HepG2 (cell line): ENCODE measurements around the gene KAT6B. TPM values are rescaled to one million over a fixed set of nuclear protein-coding genes. Genes with fewer than 3 reads are reported as not detected.

Source experiments
- ATAC-seq: fragments of 200-7000 bp; cut with Tn5 transposase; 3 replicates; pipeline ENCODE4 v1.9.1; 2020; ENCODE audit warnings: mild to moderate bottlenecking, moderate library complexity
- BruUV-seq: library from RNA; stranded (reverse); fragments of 400-500 nt; replicated peaks from 2 replicates; lab custom pipeline; 2021; lab: Mats Ljungman, UMichigan
- CTCF ChIA-PET: fragments of 300-600 bp; formaldehyde crosslinking; extraction: SDS; loops from one replicate; lab custom pipeline; 2021; ENCODE audit warnings: low total read pairs, inconsistent platforms, low intra/inter-chr PET ratio; lab: Yijun Ruan, JAX
- POLR2A ChIA-PET: fragments of 350-600 bp; sonication (Branson Sonifier 250); formaldehyde crosslinking; loops from one replicate; lab custom pipeline; 2020; ENCODE audit warnings: antibody characterized with exemption, inconsistent platforms; lab: Yijun Ruan, JAX
- DNase-seq: peaks from one replicate; pipeline ENCODE4 v3.0.0-alpha.2; 2015; ENCODE audit warnings: low spot score
- FAIRE-seq: peaks from 3 replicates; lab custom pipeline; 2011; peaks lifted over from hg19 to GRCh38; lab: Jason Lieb, UNC
- H2AFZ ChIP-seq: one replicate; pipeline ENCODE4 v1.6.1; 2011; ENCODE audit warnings: low read length, inconsistent platforms
- H3K27ac ChIP-seq: fragments of 300-600 bp; 3 replicates; pipeline ENCODE4 v1.8.0; 2011; ENCODE audit warnings: mixed run types, mild to moderate bottlenecking, mixed read lengths, low read length, inconsistent platforms; ENCODE audit not compliant: insufficient read depth; ENCODE audit errors: extremely low read length
- H3K27me3 ChIP-seq, 2 experiments: fragments of 200-600 bp in 1 of 2; 2 replicates in 1 of 2; 3 replicates in 1 of 2; pipeline versions ENCODE4 v1.6.0 to v1.8.0; 2011; ENCODE audit warnings: low read length in 2 of 2, mild to moderate bottlenecking in 2 of 2, moderate library complexity in 2 of 2, inconsistent platforms in 1 of 2; ENCODE audit not compliant: insufficient read depth in 2 of 2, control insufficient read depth in 1 of 2
- H3K36me3 ChIP-seq, 2 experiments: fragments of 200-600 bp in 1 of 2; replicated peaks in 1 of 2; 2 replicates in 1 of 2; 3 replicates in 1 of 2; pipeline versions ENCODE4 v1.5.1 to v1.8.0; 2011; ENCODE audit warnings: low read length in 2 of 2, inconsistent platforms in 1 of 2; ENCODE audit not compliant: insufficient read depth in 2 of 2, control insufficient read depth in 1 of 2
- H3K4me1 ChIP-seq: 2 replicates; pipeline ENCODE4 v1.5.1; 2012; ENCODE audit warnings: low read length, inconsistent platforms; ENCODE audit not compliant: insufficient read depth
- H3K4me2 ChIP-seq: 2 replicates; pipeline ENCODE4 v1.6.0; 2011; ENCODE audit warnings: low read depth, low read length, inconsistent platforms
- H3K4me3 ChIP-seq, 3 experiments: fragments of 200-600 bp in 1 of 3; sonication (generic), shearing (Covaris generic) in 1 of 3; replicated peaks in 1 of 3; 2 replicates each; pipeline ENCODE4 v1.5.1; 2011 to 2016; ENCODE audit warnings: low read length in 3 of 3, inconsistent platforms in 2 of 3, low read depth in 2 of 3, mild to moderate bottlenecking in 2 of 3, control low read depth in 1 of 3, mixed read lengths in 1 of 3; ENCODE audit not compliant: insufficient read depth in 1 of 3
- H3K79me2 ChIP-seq: one replicate; pipeline ENCODE4 v1.6.1; 2011; ENCODE audit warnings: low read length, inconsistent platforms; ENCODE audit not compliant: insufficient read depth
- H3K9ac ChIP-seq: 2 replicates; pipeline ENCODE4 v1.6.0; 2011; ENCODE audit warnings: mild to moderate bottlenecking, low read depth, low read length, inconsistent platforms; ENCODE audit not compliant: insufficient read depth
- H3K9me3 ChIP-seq: 2 replicates; pipeline ENCODE4 v1.5.1; 2012; ENCODE audit warnings: mild to moderate bottlenecking, low read length
- H4K20me1 ChIP-seq: 2 replicates; pipeline ENCODE4 v1.6.0; 2011; ENCODE audit warnings: inconsistent platforms, mild to moderate bottlenecking, low read length, moderate library complexity; ENCODE audit not compliant: insufficient read depth
- CCAR2 ChIP-seq: fragments of 200-400 bp; formaldehyde crosslinking; optimal IDR thresholded peaks from 2 replicates; pipeline ENCODE3; 2018; ENCODE audit warnings: low read depth, mild to moderate bottlenecking, low read length, moderate library complexity
- IRF9 ChIP-seq: sonication (generic); formaldehyde crosslinking; IDR thresholded peaks from 2 replicates; pipeline ENCODE4 v1.8.0; 2022; ENCODE audit warnings: missing genetic modification reagents, mild to moderate bottlenecking, borderline replicate concordance
- KDM3A ChIP-seq: IDR thresholded peaks from 2 replicates; pipeline ENCODE4 v1.6.1; 2018; ENCODE audit warnings: low read depth, missing compliant biosample characterization
- MEIS1 ChIP-seq: sonication (generic); formaldehyde crosslinking; IDR thresholded peaks from 2 replicates; pipeline ENCODE4 v1.9.0; 2021; ENCODE audit warnings: mild to moderate bottlenecking, missing genetic modification reagents, moderate library complexity, borderline replicate concordance
- NCOR1 ChIP-seq: fragments of 200-600 bp; sonication (generic); IDR thresholded peaks from 2 replicates; pipeline ENCODE4 v1.7.0; 2017; ENCODE audit warnings: antibody characterized with exemption, low read length, borderline replicate concordance
- SKI ChIP-seq: fragments of 450-650 bp; IDR thresholded peaks from one replicate; pipeline ENCODE4 v1.6.1; 2018; ENCODE audit warnings: mild to moderate bottlenecking; ENCODE audit not compliant: partially characterized antibody
- SOX13 ChIP-seq, 3 experiments: fragments of 450-650 bp in 1 of 3; sonication (generic) in 1 of 3; formaldehyde crosslinking in 1 of 3; IDR thresholded peaks in 2 of 3; conservative IDR thresholded peaks in 1 of 3; 2 replicates each; pipeline versions ENCODE4 v1.5.0 to v1.6.1; 2016 to 2020; ENCODE audit warnings: antibody characterized with exemption in 1 of 3, mild to moderate bottlenecking in 1 of 3, missing compliant biosample characterization in 1 of 3, missing genetic modification reagents in 1 of 3, moderate library complexity in 1 of 3
- TP53 ChIP-seq: sonication (generic); formaldehyde crosslinking; conservative IDR thresholded peaks from 2 replicates; pipeline ENCODE4 v1.4.0; 2020; ENCODE audit warnings: missing genetic modification reagents
- ZFP36L2 ChIP-seq: sonication (generic); formaldehyde crosslinking; IDR thresholded peaks from 2 replicates; pipeline ENCODE4 v1.4.0; 2020; ENCODE audit warnings: missing genetic modification reagents
- ZFYVE20 ChIP-seq: sonication (generic); formaldehyde crosslinking; IDR thresholded peaks from 2 replicates; pipeline ENCODE4 v1.8.0; 2023; ENCODE audit warnings: low read depth, mild to moderate bottlenecking, moderate library complexity, missing genetic modification reagents, borderline replicate concordance
- ZNF180 ChIP-seq: sonication (generic); formaldehyde crosslinking; IDR thresholded peaks from 2 replicates; pipeline ENCODE4 v1.4.0; 2020; ENCODE audit warnings: low read depth, missing genetic modification reagents, borderline replicate concordance
- ZNF20 ChIP-seq: sonication (generic); formaldehyde crosslinking; IDR thresholded peaks from 2 replicates; pipeline ENCODE4 v1.4.0; 2020; ENCODE audit warnings: mild to moderate bottlenecking, moderate library complexity, missing genetic modification reagents
- ZNF280D ChIP-seq: sonication (generic); formaldehyde crosslinking; IDR thresholded peaks from 2 replicates; pipeline ENCODE4 v1.5.1; 2020; ENCODE audit warnings: mild to moderate bottlenecking, missing genetic modification reagents
- ZNF30 ChIP-seq: sonication (generic); formaldehyde crosslinking; IDR thresholded peaks from 2 replicates; pipeline ENCODE4 v1.5.0; 2020; ENCODE audit warnings: mild to moderate bottlenecking, missing genetic modification reagents
- ZNF7 ChIP-seq: IDR thresholded peaks from 2 replicates; pipeline ENCODE4 v1.6.1; 2016; ENCODE audit warnings: missing biosample characterization, missing genetic modification reagents
- whole genome bisulfite sequencing: methylation state at CpG from one replicate; pipeline ENCODE4 v1.1.6; 2017; ENCODE audit warnings: low lambda C conversion rate; 5-methylcytosine and 5-hydroxymethylcytosine counted together
- in situ Hi-C: cut with HindIII; loops from 2 replicates; pipeline ENCODE4 v1.10.0; 2017; ENCODE audit warnings: low pct_unique_long_range_greater_than_20kb; ENCODE audit not compliant: extremely low pct_ligation_motif_present
- intact Hi-C: fragments of 100-400 bp; cut with micrococcal nuclease; formaldehyde crosslinking; loops from one replicate; pipeline ENCODE4 v1.10.0; 2022; ENCODE audit not compliant: unreplicated experiment
- polyA plus RNA-seq, 8 experiments: library from polyadenylated mRNA; depleted of rRNA in 3 of 8; stranded (reverse) in 7 of 8; unstranded in 1 of 8; fragments of >200 nt; fragmentation: Illumina TruSeq in 4 of 8; extraction: Trizol in 4 of 8; gene quantifications; 2 replicates each; pipeline versions ENCODE4 v1.2.1 to v1.2.3, GENCODE V29; 2011 to 2016; ENCODE audit warnings: low read depth in 4 of 8, missing spikeins in 1 of 8, mixed read lengths in 1 of 8; ENCODE audit not compliant: insufficient read depth in 1 of 8
- total RNA-seq, 5 experiments: library from RNA; depleted of rRNA; stranded (reverse); fragments of >200 nt; fragmentation: Illumina TruSeq; extraction: Trizol; gene quantifications; 2 replicates each; pipeline ENCODE4 v1.2.3, GENCODE V29; 2016; ENCODE audit warnings: low read depth in 1 of 5
- TF ChIP-seq, protein P1 (sequence below): sonication (generic); formaldehyde crosslinking; IDR thresholded peaks from 2 replicates; pipeline ENCODE4 v1.4.0; 2020; ENCODE audit warnings: missing genetic modification reagents
- TF ChIP-seq, protein P2 (sequence below): sonication (generic); formaldehyde crosslinking; IDR thresholded peaks from 2 replicates; pipeline ENCODE4 v1.4.0; 2020; ENCODE audit warnings: missing genetic modification reagents, mild to moderate bottlenecking, borderline replicate concordance

Gene KAT6B
- total and polyA plus RNA-seq, 2 of the 13 experiments (the other 11 are each of a cell fraction or from before 2014, with no cell fraction given): 3.0 to 9.5 TPM

GRCh38 chr10:74836877-74837276 lies 10.5 kb downstream of the KAT6B start (continued):
- TF ChIP-seq IRF9 (CRISPR knock-in tag) (no peak), CCAR2 (no peak), ZFYVE20 (CRISPR knock-in tag) (no peak), ZNF30 (CRISPR knock-in tag) (no peak), ZNF180 (CRISPR knock-in tag) (no peak), SKI (no peak), TP53 (CRISPR knock-in tag) (no peak)
- TF ChIP-seq, protein P1, sequence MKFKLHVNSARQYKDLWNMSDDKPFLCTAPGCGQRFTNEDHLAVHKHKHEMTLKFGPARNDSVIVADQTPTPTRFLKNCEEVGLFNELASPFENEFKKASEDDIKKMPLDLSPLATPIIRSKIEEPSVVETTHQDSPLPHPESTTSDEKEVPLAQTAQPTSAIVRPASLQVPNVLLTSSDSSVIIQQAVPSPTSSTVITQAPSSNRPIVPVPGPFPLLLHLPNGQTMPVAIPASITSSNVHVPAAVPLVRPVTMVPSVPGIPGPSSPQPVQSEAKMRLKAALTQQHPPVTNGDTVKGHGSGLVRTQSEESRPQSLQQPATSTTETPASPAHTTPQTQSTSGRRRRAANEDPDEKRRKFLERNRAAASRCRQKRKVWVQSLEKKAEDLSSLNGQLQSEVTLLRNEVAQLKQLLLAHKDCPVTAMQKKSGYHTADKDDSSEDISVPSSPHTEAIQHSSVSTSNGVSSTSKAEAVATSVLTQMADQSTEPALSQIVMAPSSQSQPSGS: no peak
- TF ChIP-seq, all 625 proteins: peak for 0

DNA sequence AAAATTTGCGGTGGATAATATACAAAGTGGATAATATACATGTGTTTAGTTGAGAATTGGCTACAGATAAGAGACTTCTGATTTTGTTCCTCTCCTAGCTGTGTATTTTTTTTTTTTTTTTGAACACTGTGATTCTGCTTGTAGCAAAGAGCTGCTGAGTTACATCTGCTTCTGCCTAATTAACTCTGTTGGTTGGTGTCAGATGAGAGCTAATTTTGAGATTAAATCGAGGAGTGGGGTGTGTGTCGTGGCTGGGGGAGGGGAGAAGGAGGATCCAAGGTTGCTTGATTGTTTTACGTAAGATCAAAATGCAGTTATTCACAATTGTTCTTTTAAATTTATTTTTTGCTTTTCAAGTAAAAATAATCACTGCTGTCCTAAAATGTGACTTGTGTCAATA lies 11.3 kb downstream of the KAT6B start:
- Histone ChIP-seq H3K4me2 (no peak overlapping the region), H4K20me1 (no peaks in the 10 kb centered on the region), H3K27me3 (no peaks in the 10 kb centered on the region), H3K9ac (no peak overlapping the region), H3K36me3 (peaks cover under 1 to 1% of the 10 kb centered on the region in 2 experiments), H3K79me2 (peaks cover 29% of the 10 kb centered on the region), H2AFZ (no peak overlapping the region), H3K27ac (no peak overlapping the region), H3K4me3 (no peak overlapping the region), H3K9me3 (no peaks in the 10 kb centered on the region), H3K4me1 (peaks cover 7% of the 10 kb centered on the region)
- intact Hi-C loops: no loop called here
- no peak for FAIRE-seq
- in situ Hi-C loops: no loop called here
- no TSS peak for BruUV-seq
- ATAC-seq: no peak
- CTCF ChIA-PET: no interaction called here
- DNase-seq: no peak
- POLR2A ChIA-PET: no interaction called here
- 95% methylated on average over 4 of the region's 4 CpGs for WGBS
- TF ChIP-seq ZFP36L2 (CRISPR knock-in tag) (no peak), NCOR1 (no peak), MEIS1 (CRISPR knock-in tag) (no peak), ZNF280D (no peak), ZNF7 (no peak), KDM3A (no peak), ZNF20 (CRISPR knock-in tag) (no peak), SOX13 (IDR thresholded peaks at IDR 0.05) (no peak), SOX13 (CRISPR knock-in tag; conservative IDR thresholded peaks at IDR 0.05 in 1 of 2, IDR thresholded peaks at IDR 0.05 in 1 of 2) (no peak)
- TF ChIP-seq, protein P2, sequence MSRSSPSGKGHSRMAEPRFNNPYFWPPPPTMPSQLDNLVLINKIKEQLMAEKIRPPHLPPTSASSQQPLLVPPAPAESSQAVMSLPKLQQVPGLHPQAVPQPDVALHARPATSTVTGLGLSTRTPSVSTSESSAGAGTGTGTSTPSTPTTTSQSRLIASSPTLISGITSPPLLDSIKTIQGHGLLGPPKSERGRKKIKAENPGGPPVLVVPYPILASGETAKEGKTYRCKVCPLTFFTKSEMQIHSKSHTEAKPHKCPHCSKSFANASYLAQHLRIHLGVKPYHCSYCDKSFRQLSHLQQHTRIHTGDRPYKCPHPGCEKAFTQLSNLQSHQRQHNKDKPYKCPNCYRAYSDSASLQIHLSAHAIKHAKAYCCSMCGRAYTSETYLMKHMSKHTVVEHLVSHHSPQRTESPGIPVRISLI (CRISPR knock-in tag): no peak
